ENCODE measurements around the gene FAM83C.
"Not testable (repeated sequence)": the region's sequence is repeated elsewhere in the genome, so short reads cannot be mapped to it uniquely, and the experiment has no call there.

Gene FAM83C

GRCh38 chr20:35263532-35264341 lies 28.5 kb downstream of the FAM83C start:
- no peak for DNase-seq (ENCODE audit: low spot score)

- DNase-seq (ENCODE audit: low spot score): not testable (repeated sequence)
Observed at GRCh38 chr20:35262731-35263531, 29.3 kb downstream of the FAM83C start.

DNA sequence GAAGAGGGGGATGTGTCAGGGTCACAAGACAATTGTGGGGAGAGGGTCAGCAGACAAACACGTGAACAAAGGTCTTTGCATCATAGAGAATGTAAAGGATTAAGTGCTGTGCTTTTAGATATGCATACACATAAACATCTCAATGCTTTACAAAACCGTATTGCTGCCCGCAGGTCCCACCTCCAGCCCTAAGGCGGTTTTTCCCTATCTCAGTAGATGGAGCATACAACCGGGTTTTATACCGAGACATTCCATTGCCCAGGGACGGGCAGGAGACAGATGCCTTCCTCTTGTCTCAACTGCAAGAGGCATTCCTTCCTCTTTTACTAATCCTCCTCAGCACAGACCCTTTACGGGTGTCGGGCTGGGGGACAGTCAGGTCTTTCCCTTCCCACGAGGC lies 29.9 kb downstream of the FAM83C start:
- not testable (repeated sequence) for DNase-seq (ENCODE audit: low spot score)

DNA sequence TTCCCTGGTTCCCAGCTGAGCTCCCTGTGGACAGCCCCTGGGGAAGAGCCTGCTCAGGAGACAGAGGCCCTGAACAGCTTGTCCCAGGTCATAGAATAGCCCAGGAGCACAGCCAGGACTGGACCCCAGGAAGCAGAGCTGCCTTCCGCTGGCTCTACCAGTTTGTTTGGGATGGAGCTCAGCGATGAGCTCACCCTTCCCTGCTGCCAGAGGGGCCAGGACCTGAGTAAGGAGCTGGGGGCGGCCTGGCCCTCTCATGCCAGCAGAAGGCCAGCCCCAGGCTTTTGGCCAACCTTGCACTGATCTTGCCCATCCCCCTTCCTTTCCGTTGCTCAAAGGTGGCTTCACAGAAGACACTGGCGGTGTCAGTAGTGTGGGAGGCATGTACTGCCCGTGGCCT lies 31.8 kb downstream of the FAM83C start:
- DNase-seq (ENCODE audit: low spot score): no peak

- DNase-seq (ENCODE audit: low spot score): no peak
Observed at GRCh38 chr20:35257175-35257909, 34.9 kb downstream of the FAM83C start.

GRCh38 chr20:35254448-35254999 lies 37.7 kb downstream of the FAM83C start:
- no peak for DNase-seq (ENCODE audit: low spot score)

DNA sequence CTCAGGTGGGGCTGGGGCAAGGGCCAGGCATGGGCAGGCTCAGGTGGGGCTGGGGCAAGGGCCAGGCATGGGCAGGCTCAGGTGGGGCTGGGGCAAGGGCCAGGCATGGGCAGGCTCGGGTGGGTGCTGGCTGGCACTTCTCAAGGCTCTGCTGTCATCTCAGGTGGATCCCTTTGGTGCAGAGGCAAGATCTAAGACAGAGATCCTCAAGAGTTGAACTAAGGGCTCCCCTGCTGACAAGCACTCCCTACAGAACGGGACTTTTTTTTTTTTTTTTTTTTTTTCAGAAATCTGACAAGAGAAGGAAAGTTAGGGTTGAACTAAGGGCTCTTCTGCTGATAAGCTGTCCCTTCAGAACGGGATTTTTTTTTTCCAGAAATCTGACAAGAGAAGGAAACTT lies 39.2 kb downstream of the FAM83C start:
- no peak for DNase-seq (ENCODE audit: low spot score)

GRCh38 chr20:35252598-35252997 lies 39.6 kb downstream of the FAM83C start:
- not testable (repeated sequence) for DNase-seq (ENCODE audit: low spot score)

DNA sequence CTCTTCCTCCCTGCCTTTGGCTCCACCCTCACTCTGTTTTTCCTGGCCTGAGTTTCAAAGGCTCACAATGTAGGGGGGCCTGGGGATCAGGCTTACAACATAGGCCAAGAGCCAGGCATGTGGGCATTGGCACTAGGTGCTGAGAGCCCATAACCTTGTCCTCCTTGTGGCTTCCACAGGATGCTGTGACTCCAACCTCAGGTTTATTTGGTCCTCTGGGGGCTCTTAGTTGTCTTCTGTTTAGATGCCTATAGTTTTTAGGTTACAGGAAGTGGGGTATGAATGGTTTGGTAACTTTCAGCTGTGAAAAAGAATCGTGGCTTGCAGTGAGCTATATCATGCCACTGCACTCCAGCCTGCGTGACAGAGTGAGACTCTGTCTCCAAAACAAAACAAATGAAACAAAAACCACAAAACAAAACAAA lies 40.2 kb downstream of the FAM83C start:
- no peak for DNase-seq (ENCODE audit: low spot score)

DNA sequence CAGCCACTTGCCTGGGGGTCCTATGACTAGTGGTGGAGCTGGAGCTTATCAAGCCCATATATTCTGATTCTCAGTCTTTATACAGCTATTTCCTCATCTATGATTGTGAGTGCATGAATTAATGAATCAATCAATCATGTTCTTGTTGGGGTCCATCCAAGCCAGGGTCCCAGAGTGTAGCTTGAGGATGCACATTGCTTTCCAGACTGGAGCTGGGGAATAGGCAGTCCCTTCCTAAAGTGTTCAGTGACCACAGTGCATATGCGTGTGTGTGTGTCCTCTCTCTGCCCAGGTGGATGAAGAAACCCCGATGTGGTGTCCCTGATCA lies 40.6 kb downstream of the FAM83C start:
- no peak for DNase-seq (ENCODE audit: low spot score)

- no peak for DNase-seq (ENCODE audit: low spot score)
Observed at GRCh38 chr20:35248641-35249475, 43.4 kb downstream of the FAM83C start.

- DNase-seq (ENCODE audit: low spot score): no peak
Observed at GRCh38 chr20:35246723-35247122, 45.5 kb downstream of the FAM83C start.

DNA sequence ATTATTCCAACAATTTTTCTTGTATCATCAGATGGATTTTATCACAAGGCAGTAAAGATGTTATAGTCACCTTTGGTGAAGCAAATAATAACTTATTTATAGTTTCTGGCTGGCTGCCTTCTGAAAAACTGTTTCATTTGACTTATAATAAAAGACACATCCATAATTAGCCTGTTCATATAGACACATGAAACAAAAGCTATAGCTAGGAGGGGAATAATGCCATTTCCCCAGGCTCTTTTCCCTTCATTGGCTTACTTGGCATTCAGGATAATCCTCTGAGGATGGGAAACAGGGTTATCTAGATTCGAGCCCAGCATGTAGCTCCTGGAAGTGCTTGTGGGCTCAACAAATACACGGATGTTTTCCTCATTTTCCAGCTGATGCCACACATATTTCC lies 48.2 kb downstream of the FAM83C start:
- no peak for DNase-seq (ENCODE audit: low spot score)

DNA sequence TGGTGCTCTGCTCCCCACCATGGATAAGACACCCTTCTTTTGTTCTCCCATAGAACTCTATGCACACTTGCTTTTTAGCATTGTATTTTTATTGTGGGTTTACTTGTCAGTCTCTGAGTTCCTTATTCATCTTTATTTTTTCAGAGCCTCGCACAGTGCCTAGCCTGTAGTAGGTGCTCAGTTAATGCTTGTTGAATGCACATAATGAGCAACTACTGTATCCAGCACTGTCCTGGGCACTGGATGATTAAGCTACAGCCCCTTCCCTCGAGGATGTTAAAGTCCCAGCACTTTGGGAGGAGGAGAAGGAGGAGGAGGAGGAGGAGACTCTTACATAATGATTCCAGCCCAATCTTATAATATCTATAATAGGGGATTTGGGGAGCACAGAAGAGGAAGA lies 48.9 kb downstream of the FAM83C start:
- no peak for DNase-seq (ENCODE audit: low spot score)

GRCh38 chr20:35240811-35241293 lies 51.4 kb downstream of the FAM83C start:
- no peak for DNase-seq (ENCODE audit: low spot score)

GRCh38 chr20:35240083-35240810 lies 52.0 kb downstream of the FAM83C start:
- no peak for DNase-seq (ENCODE audit: low spot score)

DNA sequence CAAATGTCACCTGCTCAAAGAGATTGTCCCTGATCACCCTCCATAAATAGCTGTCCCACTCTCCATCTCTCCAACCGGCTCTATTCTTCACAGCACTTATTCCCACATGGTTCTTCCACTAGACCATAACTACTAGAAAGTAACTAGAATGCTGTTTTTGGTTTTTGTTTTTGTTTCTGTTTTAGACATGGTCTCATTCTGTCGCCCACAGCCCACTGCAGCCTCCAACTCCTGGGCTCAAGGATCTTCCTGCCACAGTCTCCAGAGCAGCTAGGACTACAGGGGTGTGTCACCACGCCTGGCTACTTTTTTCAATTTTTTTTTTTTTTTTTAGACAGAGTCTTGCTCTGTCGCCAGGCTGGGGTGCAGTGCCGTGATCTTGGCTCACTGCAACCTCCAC lies 53.5 kb downstream of the FAM83C start:
- no peak for DNase-seq (ENCODE audit: low spot score)

DNA sequence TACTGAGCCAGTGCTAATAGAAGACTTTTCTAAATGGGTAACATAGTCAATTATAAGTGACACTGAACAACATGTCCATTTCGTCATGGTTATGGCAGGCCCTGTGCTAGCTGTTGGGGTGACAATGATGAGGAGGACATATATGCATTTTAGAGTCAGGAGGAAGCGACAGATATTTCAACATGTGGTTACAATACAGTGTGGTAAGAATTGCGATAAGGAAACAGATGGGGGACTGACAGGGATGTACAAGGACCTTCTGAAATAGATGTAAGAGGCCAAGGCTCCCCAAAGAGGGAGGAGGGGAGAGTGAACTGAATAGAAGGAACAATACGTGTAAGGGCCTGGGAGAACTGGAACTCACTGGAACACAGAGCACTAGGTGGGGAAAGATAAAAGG lies 54.1 kb downstream of the FAM83C start:
- no peak for DNase-seq (ENCODE audit: low spot score)

DNA sequence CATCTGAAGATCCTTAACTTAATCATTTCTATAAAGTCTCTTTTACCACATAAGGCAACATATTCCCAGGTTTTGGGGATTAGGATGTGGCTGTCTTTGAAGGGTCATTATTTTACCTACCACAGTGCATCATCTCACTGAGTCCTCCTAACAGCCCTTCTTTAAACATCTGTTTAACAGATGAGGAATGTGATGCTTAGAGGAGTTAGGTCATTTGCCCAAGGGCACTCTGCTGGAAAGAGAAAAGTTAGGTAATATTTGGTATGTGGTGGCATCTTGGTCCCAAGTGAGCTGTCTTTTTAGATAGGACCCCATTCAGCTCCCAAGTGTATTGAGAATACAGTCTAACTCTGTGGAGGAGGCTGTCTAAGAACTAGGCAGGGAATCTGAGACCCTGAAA lies 54.7 kb downstream of the FAM83C start:
- DNase-seq (ENCODE audit: low spot score): no peak

- no peak for DNase-seq (ENCODE audit: low spot score)
Observed at GRCh38 chr20:35235881-35236280, 56.3 kb downstream of the FAM83C start.
